Peyer's patch (tissue), 4 donors: ENCODE measurements around the gene AAMDC. TPM values are rescaled to one million over a fixed set of nuclear protein-coding genes. Genes with fewer than 3 reads are reported as not detected.

Experiments used
- DNase-seq, 3 donors: peaks; one replicate each; pipeline ENCODE4 v3.0.0-alpha.2; 2017 to 2019
- H3K27ac ChIP-seq, 4 donors: fragments of 200-600 bp; sonication (generic); one replicate each; pipeline ENCODE4 v1.5.1; 2016 to 2019
- H3K27me3 ChIP-seq, 2 donors: fragments of 200-600 bp; sonication (generic); one replicate each; pipeline ENCODE4 v1.5.1; 2019
- H3K36me3 ChIP-seq, 3 donors: fragments of 200-600 bp; sonication (generic); one replicate each; pipeline ENCODE4 v1.5.1; 2016 to 2019
- H3K4me1 ChIP-seq, 4 donors: fragments of 200-600 bp; sonication (generic); one replicate each; pipeline ENCODE4 v1.5.1; 2016 to 2019
- H3K4me3 ChIP-seq, 4 donors: fragments of 200-600 bp; sonication (generic); 1 replicate in 3 of 4; 2 replicates in 1 of 4; pipeline ENCODE4 v1.5.1; 2016 to 2019; ENCODE audit warnings: mild to moderate bottlenecking in 1 of 4
- H3K9me3 ChIP-seq, 4 donors: fragments of 200-600 bp; sonication (generic); one replicate each; pipeline ENCODE4 v1.5.1; 2016 to 2019; ENCODE audit warnings: mild to moderate bottlenecking in 1 of 4
- CTCF ChIP-seq, 6 experiments: fragments of 450-650 bp in 4 of 6; fragments of 200-600 bp in 2 of 6; sonication (generic) in 1 of 6; IDR thresholded peaks; one replicate each; pipeline ENCODE4 v1.5.1; 2017 to 2019; ENCODE audit warnings: antibody characterized with exemption in 6 of 6, mild to moderate bottlenecking in 3 of 6, moderate library complexity in 1 of 6
- POLR2A ChIP-seq, 2 donors: fragments of 450-650 bp; IDR thresholded peaks; one replicate each; pipeline ENCODE4 v1.5.1; 2017; ENCODE audit warnings: antibody characterized with exemption in 2 of 2, mild to moderate bottlenecking in 2 of 2, moderate library complexity in 2 of 2
- total RNA-seq, 4 donors: library from RNA; depleted of rRNA; stranded (reverse); fragments of >200 nt; gene quantifications; one replicate each; pipeline ENCODE4 v1.1.0, GENCODE V29; 2016

Gene AAMDC
- 10 to 100 TPM in 2 of 4 donors, 1 to 10 TPM in 1, not detected in 1; 9.0 to 16.6 (median 14.8) TPM for total RNA-seq

DNA sequence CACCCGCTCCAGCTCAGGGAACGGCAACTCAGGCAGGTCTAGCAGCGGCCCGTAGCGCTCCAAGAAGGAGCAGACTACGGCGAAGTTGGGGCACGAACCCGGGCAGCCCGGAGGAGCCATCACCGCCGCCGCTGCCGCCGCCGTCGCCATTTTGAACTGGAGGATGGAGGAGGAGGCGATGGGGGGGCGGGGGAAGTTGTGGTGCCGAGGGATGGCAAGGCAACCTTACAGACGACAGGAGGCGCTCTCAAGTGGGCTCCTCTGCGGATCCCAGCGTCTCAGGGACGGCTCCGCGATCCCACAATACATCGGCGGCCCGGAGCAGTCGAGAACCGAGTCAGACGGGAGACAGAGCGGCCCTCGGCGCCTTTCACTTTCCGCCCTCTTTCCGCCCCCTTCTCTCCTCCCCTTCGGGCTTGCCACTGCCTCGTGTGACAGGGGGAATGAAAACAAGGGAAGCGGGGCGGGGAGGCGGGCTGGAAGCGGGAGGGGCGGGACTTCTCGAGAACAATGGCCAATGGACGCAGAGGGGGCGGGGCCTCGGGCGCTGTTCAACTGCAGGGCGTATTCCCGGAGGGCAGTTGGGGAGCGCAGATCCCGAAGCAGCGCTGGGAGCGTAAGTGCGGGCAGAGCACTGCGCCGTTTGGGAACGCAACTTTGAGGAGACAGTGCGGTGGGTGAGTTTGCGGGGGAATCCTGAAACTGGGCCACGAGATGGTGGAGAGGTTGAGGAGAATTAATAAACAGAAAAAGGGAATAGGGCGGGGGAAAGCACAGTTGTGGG, at the start of gene AAMDC, which contains the start of gene RSF1:
TSS of gene AAMDC (plus strand) at position 580 of the 784 bp plus-strand sequence. CDS start 21,353 bp downstream, outside the sequence.
TSS of gene RSF1 (minus strand) at position 158 of the 784 bp plus-strand sequence. CDS start at position 150, 8 bp downstream.
- peak within 1 kb of the TSS; percentile 89 to 99 (median 93) for H3K27ac ChIP-seq
- peak; percentile 27 to 84 (median 66) for TF ChIP-seq CTCF (IDR thresholded peaks at IDR 0.05)
- TF ChIP-seq POLR2A (IDR thresholded peaks at IDR 0.05), result peak; percentile 44 to 75
- no peaks in the 10 kb centered on the region for H3K27me3 ChIP-seq
- peak within 1 kb of the TSS; percentile 85 to 100 (median 96) for H3K4me3 ChIP-seq
- peaks cover 0 to 42% (median 0%) of the 10 kb centered on the region in 4 donors for H3K4me1 ChIP-seq
- DNase-seq, result peak; percentile 99 to 100 (median 99)
- H3K9me3 ChIP-seq, result no peaks in the 10 kb centered on the region
- H3K36me3 ChIP-seq, result no peaks in the 10 kb centered on the region

- Histone ChIP-seq H3K27ac (no peak overlapping the region), H3K4me3 (no peak overlapping the region), H3K36me3 (no peaks in the 10 kb centered on the region), H3K9me3 (no peaks in the 10 kb centered on the region), H3K27me3 (no peaks in the 10 kb centered on the region), H3K4me1 (peaks cover 0 to 5% (median 0%) of the 10 kb centered on the region in 4 donors)
- TF ChIP-seq CTCF (IDR thresholded peaks at IDR 0.05) (no peak), POLR2A (IDR thresholded peaks at IDR 0.05) (no peak)
- no peak for DNase-seq
Observed at GRCh38 chr11:77775936-77776335, 45.0 kb upstream of the AAMDC start.

DNA sequence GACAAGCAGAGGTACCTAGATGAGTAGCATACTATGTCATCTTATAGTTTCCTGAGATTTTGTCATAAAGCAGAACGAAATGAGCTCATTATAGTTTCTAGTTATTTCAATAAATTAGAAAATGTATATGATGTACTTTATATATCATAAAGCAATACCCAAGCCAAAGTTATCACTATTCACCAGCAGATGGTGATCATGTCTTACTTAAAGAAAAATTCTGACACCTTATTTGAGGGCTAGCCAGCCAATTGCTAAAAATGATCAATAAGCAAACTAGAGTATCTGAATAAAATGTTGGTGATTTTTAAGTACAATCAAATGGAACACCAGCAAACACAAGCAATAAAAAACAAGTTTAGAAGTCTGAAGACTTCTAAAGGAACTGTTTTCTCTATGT, 44.5 kb upstream of the AAMDC start:
- H3K27me3 ChIP-seq, result no peaks in the 10 kb centered on the region
- peaks cover 0 to 2% (median 0%) of the 10 kb centered on the region in 4 donors for H3K4me1 ChIP-seq
- no peak overlapping the region for H3K4me3 ChIP-seq
- no peak for DNase-seq
- H3K27ac ChIP-seq, result no peak overlapping the region
- H3K9me3 ChIP-seq, result no peaks in the 10 kb centered on the region
- no peaks in the 10 kb centered on the region for H3K36me3 ChIP-seq
- TF ChIP-seq CTCF (IDR thresholded peaks at IDR 0.05), result peak in 4 of 6 experiments; percentile 27 to 59 (median 50)
- no peak for TF ChIP-seq POLR2A (IDR thresholded peaks at IDR 0.05)

DNA sequence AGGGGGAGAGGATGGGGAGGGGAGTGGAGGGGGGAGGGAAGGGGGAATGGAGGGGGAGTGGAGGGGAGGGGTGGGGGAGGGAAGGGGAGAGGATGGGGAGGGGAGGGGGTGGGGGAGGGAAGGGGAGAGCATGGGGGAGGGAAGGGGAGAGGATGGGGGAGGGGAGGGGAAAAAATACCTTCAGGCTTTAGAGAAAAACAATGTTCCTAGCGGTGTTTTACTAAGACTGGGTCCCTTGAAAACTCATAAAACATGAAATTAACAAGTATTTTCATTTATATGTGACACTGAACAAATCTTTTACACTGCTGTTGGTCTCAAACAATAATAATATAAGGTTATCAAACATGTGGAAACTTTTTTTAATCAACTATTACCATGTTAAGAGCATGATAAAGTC, 42.8 kb upstream of the AAMDC start:
- TF ChIP-seq POLR2A (IDR thresholded peaks at IDR 0.05), result no peak
- TF ChIP-seq CTCF (IDR thresholded peaks at IDR 0.05), result no peak
- Histone ChIP-seq H3K4me1 (no peaks in the 10 kb centered on the region), H3K36me3 (no peaks in the 10 kb centered on the region), H3K27ac (no peak overlapping the region), H3K4me3 (no peak overlapping the region), H3K9me3 (no peaks in the 10 kb centered on the region), H3K27me3 (no peaks in the 10 kb centered on the region)
- no peak for DNase-seq

GRCh38 chr11:77778549-77778948, 42.4 kb upstream of the AAMDC start:
- Histone ChIP-seq H3K36me3 (no peaks in the 10 kb centered on the region), H3K27me3 (no peaks in the 10 kb centered on the region), H3K9me3 (no peaks in the 10 kb centered on the region), H3K4me1 (no peaks in the 10 kb centered on the region), H3K4me3 (no peak overlapping the region), H3K27ac (no peak overlapping the region)
- no peak for DNase-seq
- TF ChIP-seq POLR2A (IDR thresholded peaks at IDR 0.05) (no peak), CTCF (IDR thresholded peaks at IDR 0.05) (no peak)
